Sigmoid colon (tissue), 4 donors: ENCODE results near the gene IFI27.

Experiments used
- POLR2A ChIP-seq, 2 donors: fragments of 450-650 bp; IDR thresholded peaks; one replicate each; pipeline ENCODE4 v1.6.1; 2016; ENCODE audit warnings: antibody characterized with exemption in 2 of 2, mild to moderate bottlenecking in 2 of 2, moderate library complexity in 2 of 2
- POLR2AphosphoS5 ChIP-seq, 4 donors: sonication (generic); formaldehyde crosslinking; IDR thresholded peaks; one replicate each; pipeline ENCODE4 v1.6.1; 2017; ENCODE audit warnings: antibody characterized with exemption in 4 of 4

DNA sequence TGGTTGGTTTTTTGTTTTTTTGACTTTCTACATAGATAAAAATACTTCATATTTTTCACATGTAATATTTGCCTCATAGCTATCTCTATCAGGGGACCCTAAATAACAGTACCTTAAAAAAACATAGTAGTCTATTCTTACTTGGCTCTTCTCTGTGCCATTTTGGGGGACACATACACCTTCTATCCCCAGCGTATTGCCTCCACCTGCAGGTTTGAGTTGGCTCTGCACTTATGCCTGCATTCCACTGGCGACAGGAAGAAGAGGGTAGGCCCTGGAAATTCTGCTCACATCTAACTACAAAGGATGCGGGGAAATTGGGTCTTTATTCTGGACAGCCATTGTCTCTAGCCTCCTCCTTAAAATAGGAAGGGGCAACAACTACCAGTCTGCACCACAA lies 32.7 kb downstream of the IFI27 start:
- TF ChIP-seq POLR2AphosphoS5 (IDR thresholded peaks at IDR 0.05) = no peak
- no peak for TF ChIP-seq POLR2A (IDR thresholded peaks at IDR 0.05)
